GM21786 (cell line): Measurements from ENCODE around the gene NHS.
"Not testable (repeated sequence)": the region's sequence is repeated elsewhere in the genome, so short reads cannot be mapped to it uniquely, and the experiment has no call there.

Experiments
- ATAC-seq: cut with Tn5 transposase; IDR thresholded peaks from one replicate; pipeline ENCODE4 v1.9.1; 2021; ENCODE audit not compliant: unreplicated experiment

Gene NHS

GRCh38 chrX:17446269-17446668 is 71.3 kb downstream of the NHS start:
- not testable (repeated sequence) for ATAC-seq

GRCh38 chrX:17448188-17448587 is 73.2 kb downstream of the NHS start:
- ATAC-seq, result no peak

GRCh38 chrX:17449866-17450265 is 74.9 kb downstream of the NHS start:
- no peak for ATAC-seq

- ATAC-seq, result no peak
Measured at GRCh38 chrX:17453788-17454187, 78.8 kb downstream of the NHS start.

GRCh38 chrX:17456526-17456925 is 81.5 kb downstream of the NHS start:
- no peak for ATAC-seq

GRCh38 chrX:17459008-17459611 is 84.1 kb downstream of the NHS start:
- ATAC-seq, result no peak

GRCh38 chrX:17459661-17460060 is 84.7 kb downstream of the NHS start:
- ATAC-seq, result no peak

GRCh38 chrX:17462881-17463280 is 87.9 kb downstream of the NHS start:
- ATAC-seq, result no peak

GRCh38 chrX:17464194-17464593 is 89.2 kb downstream of the NHS start:
- no peak for ATAC-seq

- ATAC-seq, result no peak
Measured at GRCh38 chrX:17465201-17465600, 90.2 kb downstream of the NHS start.

- no peak for ATAC-seq
Measured at GRCh38 chrX:17465802-17466201, 90.8 kb downstream of the NHS start.

GRCh38 chrX:17470136-17470535 is 95.1 kb downstream of the NHS start:
- no peak for ATAC-seq

GRCh38 chrX:17471121-17471520 is 96.1 kb downstream of the NHS start:
- no peak for ATAC-seq

- no peak for ATAC-seq
Measured at GRCh38 chrX:17471861-17472260, 96.9 kb downstream of the NHS start.

- ATAC-seq, result no peak
Measured at GRCh38 chrX:17472424-17472823, 97.4 kb downstream of the NHS start.

- ATAC-seq, result no peak
Measured at GRCh38 chrX:17473021-17473420, 98.0 kb downstream of the NHS start.

GRCh38 chrX:17474892-17475291 is 99.9 kb downstream of the NHS start:
- no peak for ATAC-seq

- no peak for ATAC-seq
Measured at GRCh38 chrX:17475449-17476217, 100.6 kb downstream of the NHS start.

- no peak for ATAC-seq
Measured at GRCh38 chrX:17476411-17476810, 101.4 kb downstream of the NHS start.

GRCh38 chrX:17481086-17481485 is 106.1 kb downstream of the NHS start:
- ATAC-seq, result no peak

GRCh38 chrX:17484592-17484991 is 109.6 kb downstream of the NHS start:
- ATAC-seq, result no peak

- no peak for ATAC-seq
Measured at GRCh38 chrX:17485391-17485790, 110.4 kb downstream of the NHS start.

GRCh38 chrX:17488036-17488435 is 113.0 kb downstream of the NHS start:
- ATAC-seq, result no peak
